Right ventricle myocardium superior (tissue), 1 donor: ENCODE results near the gene EFCAB7. TPM values are rescaled to one million over a fixed set of nuclear protein-coding genes. Genes with fewer than 3 reads are reported as not detected.

Experiments used
- total RNA-seq: library from RNA; stranded (reverse); fragmentation: NEBNext Ultra II Directional; extraction: Animal tissue kit (Norgen Biotek cat#: 25700); gene quantifications from one replicate; pipeline ENCODE4 v1.2.1, GENCODE V29; 2021
- donor health status: DM: no; HTN: yes; CAD: no; lungs with severe emphysema.

The EFCAB7 gene
- total RNA-seq, 1 donor from 2014 or later: 8.9 TPM

Other genes with a start within 250 kb of the EFCAB7 start
- gene FOXD3, start 201.0 kb upstream of the EFCAB7 start, total RNA-seq: 0.24 TPM
- 4.2 TPM for gene ALG6, start 155.9 kb upstream of the EFCAB7 start, total RNA-seq
- gene ITGB3BP, start 300 bp upstream of the EFCAB7 start, total RNA-seq: 8.4 TPM
- gene PGM1, start 69.9 kb downstream of the EFCAB7 start, total RNA-seq: 283 TPM